Osteocyte (in vitro differentiated cells): ENCODE results near the gene ADSS2. TPM values are rescaled to one million over a fixed set of nuclear protein-coding genes. Genes with fewer than 3 reads are reported as not detected.
A peak's percentile ranks its signal among the peaks of the same experiment; 100 is the strongest.
"Not testable (repeated sequence)": the region's sequence is repeated elsewhere in the genome, so short reads cannot be mapped to it uniquely, and the experiment has no call there.

Experiments used
- DNase-seq: peaks from one replicate; pipeline ENCODE4 v3.0.0; 2021; ENCODE audit warnings: mixed read lengths; ENCODE audit not compliant: unreplicated experiment; ENCODE audit errors: extremely low spot score
- H3K27ac Mint-ChIP-seq: one replicate; pipeline ENCODE4 v1.8.0; 2021; ENCODE audit warnings: mild to moderate bottlenecking, mixed read lengths; ENCODE audit not compliant: unreplicated experiment
- H3K27me3 Mint-ChIP-seq: one replicate; pipeline ENCODE4 v1.8.0; 2021; ENCODE audit warnings: mixed read lengths; ENCODE audit not compliant: unreplicated experiment
- H3K36me3 Mint-ChIP-seq: one replicate; pipeline ENCODE4 v1.8.0; 2021; ENCODE audit warnings: mixed read lengths; ENCODE audit not compliant: unreplicated experiment
- H3K4me1 Mint-ChIP-seq: one replicate; pipeline ENCODE4 v1.8.0; 2021; ENCODE audit warnings: mixed read lengths; ENCODE audit not compliant: unreplicated experiment
- H3K4me3 Mint-ChIP-seq: one replicate; pipeline ENCODE4 v1.8.0; 2021; ENCODE audit warnings: mild to moderate bottlenecking, moderate library complexity, mixed read lengths; ENCODE audit not compliant: unreplicated experiment
- H3K9me3 Mint-ChIP-seq: one replicate; pipeline ENCODE4 v1.8.0; 2021; ENCODE audit warnings: mixed read lengths; ENCODE audit not compliant: unreplicated experiment
- total RNA-seq: library from RNA; stranded (reverse); gene quantifications from 2 replicates; pipeline ENCODE4 v1.2.1, GENCODE V29; 2021
- TF ChIP-seq, protein P1 (sequence below): fragments of 200-600 bp; sonication (generic); IDR thresholded peaks from 2 replicates; pipeline ENCODE4 v1.5.0; 2021; ENCODE audit warnings: antibody characterized with exemption, mild to moderate bottlenecking, moderate library complexity

The ADSS2 gene
- total RNA-seq, 1 donor from 2014 or later: 69.8 TPM

DNA sequence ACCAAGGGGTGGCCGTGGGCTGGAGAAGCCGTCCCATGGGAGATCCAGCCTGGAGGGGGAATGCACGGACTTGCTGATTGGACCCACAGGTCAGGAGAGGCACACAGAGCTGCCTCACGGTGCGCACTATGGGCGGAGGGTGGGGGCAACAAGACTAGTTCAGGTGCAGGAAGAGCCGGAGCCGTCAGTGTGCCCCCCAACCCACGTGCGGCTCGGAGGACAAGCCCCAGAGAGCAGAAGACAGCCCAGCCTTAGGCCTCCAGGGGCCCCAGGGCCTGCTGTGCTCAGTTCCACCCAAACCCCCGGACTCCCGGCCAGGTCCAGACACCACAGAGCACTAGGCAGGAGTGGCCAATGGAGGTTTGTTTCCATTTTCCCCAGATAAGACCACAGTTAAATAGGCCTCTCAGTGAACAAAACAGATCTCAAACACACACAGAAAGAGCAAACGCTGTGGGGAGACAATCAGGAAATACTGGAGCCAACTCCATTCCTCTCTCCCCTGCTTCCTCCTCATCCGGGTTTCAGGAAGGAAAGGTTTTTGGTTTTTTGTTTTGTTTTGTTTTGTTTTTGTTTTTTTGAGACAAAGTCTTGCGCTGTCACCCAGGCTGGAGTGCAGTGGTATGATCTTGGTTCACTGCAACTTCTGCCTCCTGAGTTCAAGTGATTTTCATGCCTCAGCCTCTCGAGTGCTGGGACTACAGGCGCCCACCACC lies 84.2 kb downstream of the ADSS2 start:
- H3K4me3 Mint-ChIP-seq: no peak overlapping the region
- no peak for DNase-seq
- H3K9me3 Mint-ChIP-seq: no peaks in the 10 kb centered on the region
- peaks cover 9% of the 10 kb centered on the region for H3K4me1 Mint-ChIP-seq
- no peaks in the 10 kb centered on the region for H3K36me3 Mint-ChIP-seq
- no peaks in the 10 kb centered on the region for H3K27me3 Mint-ChIP-seq
- no peak overlapping the region for H3K27ac Mint-ChIP-seq
- TF ChIP-seq, protein P1, sequence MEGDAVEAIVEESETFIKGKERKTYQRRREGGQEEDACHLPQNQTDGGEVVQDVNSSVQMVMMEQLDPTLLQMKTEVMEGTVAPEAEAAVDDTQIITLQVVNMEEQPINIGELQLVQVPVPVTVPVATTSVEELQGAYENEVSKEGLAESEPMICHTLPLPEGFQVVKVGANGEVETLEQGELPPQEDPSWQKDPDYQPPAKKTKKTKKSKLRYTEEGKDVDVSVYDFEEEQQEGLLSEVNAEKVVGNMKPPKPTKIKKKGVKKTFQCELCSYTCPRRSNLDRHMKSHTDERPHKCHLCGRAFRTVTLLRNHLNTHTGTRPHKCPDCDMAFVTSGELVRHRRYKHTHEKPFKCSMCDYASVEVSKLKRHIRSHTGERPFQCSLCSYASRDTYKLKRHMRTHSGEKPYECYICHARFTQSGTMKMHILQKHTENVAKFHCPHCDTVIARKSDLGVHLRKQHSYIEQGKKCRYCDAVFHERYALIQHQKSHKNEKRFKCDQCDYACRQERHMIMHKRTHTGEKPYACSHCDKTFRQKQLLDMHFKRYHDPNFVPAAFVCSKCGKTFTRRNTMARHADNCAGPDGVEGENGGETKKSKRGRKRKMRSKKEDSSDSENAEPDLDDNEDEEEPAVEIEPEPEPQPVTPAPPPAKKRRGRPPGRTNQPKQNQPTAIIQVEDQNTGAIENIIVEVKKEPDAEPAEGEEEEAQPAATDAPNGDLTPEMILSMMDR: no peak

DNA sequence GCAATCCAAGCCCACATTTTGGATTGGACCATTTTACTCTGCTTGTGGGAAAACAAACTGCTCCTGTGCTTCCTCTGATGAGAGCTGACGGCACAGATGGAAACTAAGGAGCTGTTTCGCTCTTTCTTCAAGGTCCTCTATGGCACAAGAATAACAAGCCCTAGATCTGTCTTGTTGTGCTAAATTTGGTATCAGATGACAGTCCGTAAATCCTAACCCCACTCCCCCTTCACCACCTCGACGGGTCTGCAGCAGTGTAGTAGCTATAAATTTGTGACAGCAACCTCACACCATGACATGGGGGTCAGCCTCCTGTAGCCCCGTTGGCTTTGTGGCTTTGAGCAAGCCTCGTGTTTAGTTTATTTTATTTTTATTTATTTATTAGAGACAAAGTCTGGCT lies 85.9 kb downstream of the ADSS2 start:
- no peaks in the 10 kb centered on the region for H3K9me3 Mint-ChIP-seq

GRCh38 chr1:244365262-244365661 lies 86.4 kb downstream of the ADSS2 start:
- H3K4me1 Mint-ChIP-seq: peaks cover 26% of the 10 kb centered on the region
- H3K27ac Mint-ChIP-seq: peak overlapping the region; percentile 3
- DNase-seq, H3K27me3 Mint-ChIP-seq, H3K36me3 Mint-ChIP-seq, H3K4me3 Mint-ChIP-seq, H3K9me3 Mint-ChIP-seq: not testable (repeated sequence)

More for the DNA sequence above, 85.9 kb downstream of the ADSS2 start:
- DNase-seq: no peak
- Mint-ChIP-seq H3K4me1 (peaks cover 24% of the 10 kb centered on the region), H3K4me3 (no peak overlapping the region), H3K36me3 (no peaks in the 10 kb centered on the region), H3K27ac (no peak overlapping the region), H3K27me3 (no peaks in the 10 kb centered on the region)
- TF ChIP-seq, protein P1: no peak

DNA sequence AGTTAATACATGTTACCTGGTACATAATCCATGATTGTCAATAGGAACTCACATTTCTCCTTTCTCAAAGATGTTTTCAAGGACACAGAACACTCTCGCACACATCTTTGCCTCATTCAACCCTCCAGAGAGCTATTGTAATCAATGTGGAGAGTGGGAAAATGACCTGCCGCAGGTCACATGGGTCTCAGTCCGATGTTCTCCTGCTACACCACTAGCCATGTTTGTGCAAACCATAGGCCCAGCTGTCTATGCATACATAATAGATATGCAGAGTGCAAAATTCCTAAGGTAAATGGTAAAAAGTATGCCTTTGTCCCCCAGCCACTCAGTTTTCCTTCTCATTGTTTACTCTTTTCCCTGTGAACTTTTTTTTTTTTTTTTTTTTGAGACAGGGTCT lies 89.2 kb downstream of the ADSS2 start:
- Mint-ChIP-seq H3K4me3 (no peak overlapping the region), H3K36me3 (no peaks in the 10 kb centered on the region), H3K4me1 (peaks cover 32% of the 10 kb centered on the region), H3K27me3 (no peaks in the 10 kb centered on the region), H3K9me3 (no peaks in the 10 kb centered on the region), H3K27ac (peak overlapping the region; percentile 100)
- TF ChIP-seq, protein P1: no peak
- DNase-seq: no peak

GRCh38 chr1:244361764-244362473 lies 89.8 kb downstream of the ADSS2 start:
- no peaks in the 10 kb centered on the region for H3K9me3 Mint-ChIP-seq
- no peak for DNase-seq
- H3K4me1 Mint-ChIP-seq: peaks cover 32% of the 10 kb centered on the region
- TF ChIP-seq, protein P1: no peak
- peak overlapping the region; percentile 73 for H3K4me3 Mint-ChIP-seq
- no peaks in the 10 kb centered on the region for H3K36me3 Mint-ChIP-seq
- H3K27ac Mint-ChIP-seq: peak overlapping the region; percentile 100
- no peaks in the 10 kb centered on the region for H3K27me3 Mint-ChIP-seq

Other genes with a start within 250 kb of the ADSS2 start
- 1.2 and 1.3 TPM in 2 replicates for gene CATSPERE, start 9.4 kb upstream of the ADSS2 start, total RNA-seq
- gene DESI2, start 201.2 kb upstream of the ADSS2 start, total RNA-seq: 50.5 and 53.3 TPM in 2 replicates